Kidney epithelial cell (primary cell): ENCODE measurements around the gene COL21A1. TPM values are rescaled to one million over a fixed set of nuclear protein-coding genes. Genes with fewer than 3 reads are reported as not detected.

Experiments used
- DNase-seq: peaks from one replicate; pipeline ENCODE4 v3.0.0-alpha.2; 2010; ENCODE audit warnings: low read depth
- H3K27me3 ChIP-seq: 2 replicates; pipeline ENCODE4 v1.6.0; 2011; ENCODE audit warnings: low read length; ENCODE audit not compliant: control insufficient read depth, insufficient read depth
- H3K36me3 ChIP-seq: 2 replicates; pipeline ENCODE4 v1.5.1; 2011; ENCODE audit warnings: low read length; ENCODE audit not compliant: control insufficient read depth, insufficient read depth
- H3K4me3 ChIP-seq: 2 replicates; pipeline ENCODE4 v1.5.1; 2011; ENCODE audit warnings: low read depth, mild to moderate bottlenecking, control low read depth, low read length
- CTCF ChIP-seq: IDR thresholded peaks from 2 replicates; pipeline ENCODE4 v1.5.1; 2011; ENCODE audit warnings: mild to moderate bottlenecking, moderate library complexity, low read length, control low read depth, inconsistent platforms; ENCODE audit not compliant: insufficient read depth, poor library complexity, severe bottlenecking
- total RNA-seq: library from RNA; depleted of rRNA; stranded (reverse); fragments of >200 nt; gene quantifications from 2 replicates; pipeline ENCODE4 v1.2.3, GENCODE V29; 2015

COL21A1 gene
- total RNA-seq, 1 donor from 2014 or later = not detected

- no peak for TF ChIP-seq CTCF
- H3K4me3 ChIP-seq = no peak overlapping the region
- no peak for DNase-seq
- H3K27me3 ChIP-seq = no peaks in the 10 kb centered on the region
- no peaks in the 10 kb centered on the region for H3K36me3 ChIP-seq
These were observed 14.9 kb downstream of the COL21A1 start for GRCh38 chr6:56232436-56232835.

GRCh38 chr6:56231827-56232226 is 15.6 kb downstream of the COL21A1 start:
- H3K36me3 ChIP-seq = no peaks in the 10 kb centered on the region
- no peak overlapping the region for H3K4me3 ChIP-seq
- no peak for TF ChIP-seq CTCF
- no peaks in the 10 kb centered on the region for H3K27me3 ChIP-seq
- DNase-seq = no peak

GRCh38 chr6:56230976-56231566 is 16.3 kb downstream of the COL21A1 start:
- H3K4me3 ChIP-seq = no peak overlapping the region
- no peaks in the 10 kb centered on the region for H3K27me3 ChIP-seq
- no peaks in the 10 kb centered on the region for H3K36me3 ChIP-seq
- no peak for DNase-seq
- no peak for TF ChIP-seq CTCF

GRCh38 chr6:56227071-56227879 is 20.1 kb downstream of the COL21A1 start:
- Histone ChIP-seq H3K27me3 (no peaks in the 10 kb centered on the region), H3K4me3 (no peak overlapping the region), H3K36me3 (no peaks in the 10 kb centered on the region)
- DNase-seq = no peak
- TF ChIP-seq CTCF = no peak

GRCh38 chr6:56223995-56224394 is 23.4 kb downstream of the COL21A1 start:
- peak; percentile 49 for DNase-seq

More at GRCh38 chr6:56223995-56224394, 23.4 kb downstream of the COL21A1 start:
- no peak for TF ChIP-seq CTCF
- no peaks in the 10 kb centered on the region for H3K27me3 ChIP-seq
- no peaks in the 10 kb centered on the region for H3K36me3 ChIP-seq
- no peak overlapping the region for H3K4me3 ChIP-seq
